ENCODE results near the gene IQCH. TPM values are rescaled to one million over a fixed set of nuclear protein-coding genes. Genes with fewer than 3 reads are reported as not detected.

The IQCH gene
- total RNA-seq, 1 experiment from 2014 or later = 1.1 TPM

DNA sequence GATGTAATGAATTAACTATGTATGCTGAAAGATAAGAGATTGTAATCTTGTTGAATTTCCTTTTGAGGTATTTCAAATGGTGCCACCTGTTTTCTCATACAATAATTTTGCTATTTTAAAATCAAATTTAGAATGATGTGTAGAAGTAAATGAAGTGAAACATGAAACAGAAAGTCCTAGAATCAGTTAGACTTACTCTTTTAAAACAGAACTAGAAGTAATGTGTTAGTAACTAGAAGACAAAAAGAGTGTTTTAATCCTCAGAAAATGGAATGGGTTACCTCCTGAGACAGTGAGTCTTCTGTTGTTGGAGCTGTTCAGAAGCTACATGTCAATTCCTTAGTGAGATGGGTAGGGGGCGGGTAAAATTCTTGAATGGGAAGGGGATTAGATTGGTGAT is 279.8 kb downstream of the IQCH start:
- no peaks in the 10 kb centered on the region for H3K4me1 Mint-ChIP-seq
- H3K18ac ChIP-seq (ENCODE audit: insufficient read length, low read depth, low read length) = no peak overlapping the region

More for the DNA sequence above, 279.8 kb downstream of the IQCH start:
- no peak for TF ChIP-seq CTCF (conservative IDR thresholded peaks at IDR 0.05)
- no CpG with 5 or more reads among the region's 1 CpG for WGBS (ENCODE audit: extremely low coverage, insufficient read length, low lambda C conversion rate)
- no peak overlapping the region for H4K91ac ChIP-seq (ENCODE audit: insufficient read length, low read depth, low read length)
- no peak overlapping the region for H4K5ac ChIP-seq (ENCODE audit: insufficient read length, low read depth, low read length)
- H2BK120ac ChIP-seq (ENCODE audit: low read depth, low read length, poor library complexity, severe bottlenecking) = no peak overlapping the region
- DNase-seq = no peak
- no peak overlapping the region for H3K4me3 Mint-ChIP-seq
- H3K27ac Mint-ChIP-seq = no peak overlapping the region
- no peaks in the 10 kb centered on the region for H3K79me1 ChIP-seq (ENCODE audit: insufficient read depth, low read depth, low read length, poor library complexity, severe bottlenecking)
- H3K79me2 ChIP-seq (ENCODE audit: insufficient read depth, low read length) = no peaks in the 10 kb centered on the region
- no peaks in the 10 kb centered on the region for H3K23me2 ChIP-seq (ENCODE audit: insufficient read length, low read depth, low read length, poor library complexity, severe bottlenecking)
- no peaks in the 10 kb centered on the region for H3K27me3 ChIP-seq (ENCODE audit: insufficient read depth, low read length)
- no peaks in the 10 kb centered on the region for H4K20me1 ChIP-seq (ENCODE audit: control insufficient read depth, insufficient read depth, insufficient read length)
- no peak overlapping the region for H2BK5ac ChIP-seq (ENCODE audit: insufficient read length, low read length)
- no peak overlapping the region for H3K14ac ChIP-seq (ENCODE audit: insufficient read depth, low read length)
- no peaks in the 10 kb centered on the region for H3K36me3 Mint-ChIP-seq (ENCODE audit: insufficient read depth in 1 of 3, low read depth in 3 of 3)
- no peak overlapping the region for H2BK15ac ChIP-seq (ENCODE audit: low read depth, low read length)
- H2AK5ac ChIP-seq (ENCODE audit: insufficient read length, low read length) = no peak overlapping the region
- H3K9me3 Mint-ChIP-seq = no peaks in the 10 kb centered on the region
- H3K4ac ChIP-seq (ENCODE audit: low read depth, low read length) = no peak overlapping the region
- H3K56ac ChIP-seq (ENCODE audit: insufficient read length, low read depth, low read length) = no peak overlapping the region
- H4K8ac ChIP-seq (replicated peaks; ENCODE audit: insufficient read length, low read depth, low read length) = no peak overlapping the region
- H2BK20ac ChIP-seq (ENCODE audit: low read depth, low read length, poor library complexity, severe bottlenecking) = no peak overlapping the region
- no peak overlapping the region for H3K9ac ChIP-seq (ENCODE audit: extremely low read depth, insufficient read length, low read length)
- no peak overlapping the region for H2AFZ ChIP-seq (ENCODE audit: low read length)
- H3K4me1 ChIP-seq (ENCODE audit: insufficient read depth, low read length) = no peaks in the 10 kb centered on the region
- no peak overlapping the region for H3K27ac ChIP-seq (ENCODE audit: insufficient read length, low read depth, low read length)
- H3K4me2 ChIP-seq (ENCODE audit: insufficient read depth, insufficient read length, low read length) = no peak overlapping the region
- no peak overlapping the region for H3T11ph ChIP-seq (ENCODE audit: low read length)
- no peak overlapping the region for H2BK12ac ChIP-seq (ENCODE audit: insufficient read length, low read depth, low read length)
- no peak overlapping the region for H3K23ac ChIP-seq (ENCODE audit: insufficient read length, low read depth, low read length)
- H3K27me3 Mint-ChIP-seq (ENCODE audit: low read depth) = peaks cover 4% of the 10 kb centered on the region; the same call in 1 of the 2 replicates
- H3K9me3 ChIP-seq (ENCODE audit: control insufficient read depth, low read depth, low read length) = no peaks in the 10 kb centered on the region

Measured in H9 (cell line).